Amygdala (tissue), 56 donors: ENCODE measurements around the gene DAPK2.
"Not testable (repeated sequence)": the region's sequence is repeated elsewhere in the genome, so short reads cannot be mapped to it uniquely, and the experiment has no call there.

Source experiments
- DNase-seq, 56 donors: peaks; one replicate each; lab custom pipeline; 2025; lab: John Stamatoyannopoulos, UW

DAPK2 gene

DNA sequence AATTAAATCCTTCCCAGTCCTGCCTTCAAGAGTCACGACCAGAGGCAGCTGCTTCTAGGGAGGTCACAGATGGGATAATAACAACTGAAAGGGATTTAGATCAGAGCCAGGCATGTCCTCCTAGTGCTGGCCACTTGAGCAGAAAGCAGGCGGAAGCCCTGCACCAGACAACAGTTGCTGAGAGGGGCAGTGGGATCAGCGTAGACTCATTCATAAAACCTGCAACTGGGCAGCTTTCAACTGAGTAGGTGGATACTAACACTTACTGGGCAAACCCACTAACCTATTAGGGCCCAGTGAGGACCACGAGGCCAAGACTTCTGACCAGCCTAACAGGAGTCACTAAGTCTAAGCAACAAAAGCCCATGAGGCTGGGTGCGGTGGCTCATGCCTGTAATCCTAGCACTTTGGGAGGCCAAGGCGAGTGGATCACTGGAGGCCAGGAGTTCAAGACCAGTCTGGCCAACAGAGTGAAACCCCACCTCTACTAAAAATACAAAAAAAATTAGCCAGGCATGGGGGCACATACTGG, 67.0 kb downstream of the DAPK2 start:
- DNase-seq: no peak

DNA sequence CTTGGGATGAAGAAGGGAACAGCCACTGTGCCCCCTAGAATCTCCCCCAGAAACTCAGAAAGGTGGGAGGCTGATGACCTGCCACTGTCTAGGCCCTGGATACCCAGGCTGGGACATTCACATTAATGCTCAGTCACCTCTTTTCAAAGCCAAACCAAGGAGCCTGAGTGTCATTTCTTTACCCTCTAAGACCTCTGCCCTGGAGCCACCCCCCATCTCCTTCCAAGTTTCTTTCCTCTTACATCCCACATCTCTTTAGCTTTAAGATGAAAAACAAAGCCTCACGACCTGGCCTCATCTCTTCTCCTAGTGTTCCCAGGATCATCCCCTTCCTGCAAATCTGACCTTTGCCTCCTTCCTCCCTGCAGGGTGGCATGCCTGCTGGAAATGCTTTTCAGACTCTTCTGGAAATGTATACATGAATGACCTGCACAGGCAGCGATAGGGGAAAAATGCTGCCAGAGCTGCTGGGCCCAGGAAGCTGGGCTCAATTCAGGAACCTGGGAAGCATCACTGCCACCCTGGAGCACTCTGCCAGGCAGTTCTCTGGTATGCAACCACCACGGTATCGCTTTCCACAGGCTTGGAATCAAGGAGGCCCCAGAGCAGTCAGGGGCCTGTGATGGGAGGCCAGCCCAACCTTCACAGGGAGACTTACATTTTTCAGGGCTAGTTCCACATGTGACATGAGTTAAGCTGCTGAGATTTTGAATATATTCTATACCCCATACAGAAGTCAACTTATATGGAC, 67.6 kb downstream of the DAPK2 start:
- DNase-seq: no peak

DNA sequence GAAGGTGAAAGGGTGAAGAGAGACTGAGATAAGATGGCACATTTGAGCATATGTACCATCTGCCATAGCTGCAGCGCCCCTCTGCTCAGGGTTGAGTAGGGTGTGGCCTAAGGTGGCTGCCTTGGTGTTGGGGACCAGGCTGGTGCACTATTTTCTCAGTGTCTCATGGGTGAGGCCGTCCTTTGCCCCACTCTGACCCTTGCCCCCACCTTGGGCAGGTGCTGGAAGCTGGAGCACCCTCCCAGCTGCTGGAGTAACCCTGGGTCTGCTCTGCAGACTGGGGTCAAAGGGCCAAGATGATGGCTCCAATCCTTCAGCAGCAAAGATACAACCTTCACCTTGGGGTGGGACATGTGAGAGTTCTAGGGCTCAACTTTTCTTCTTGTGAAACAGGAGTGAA, 69.2 kb downstream of the DAPK2 start:
- DNase-seq: no peak

DNA sequence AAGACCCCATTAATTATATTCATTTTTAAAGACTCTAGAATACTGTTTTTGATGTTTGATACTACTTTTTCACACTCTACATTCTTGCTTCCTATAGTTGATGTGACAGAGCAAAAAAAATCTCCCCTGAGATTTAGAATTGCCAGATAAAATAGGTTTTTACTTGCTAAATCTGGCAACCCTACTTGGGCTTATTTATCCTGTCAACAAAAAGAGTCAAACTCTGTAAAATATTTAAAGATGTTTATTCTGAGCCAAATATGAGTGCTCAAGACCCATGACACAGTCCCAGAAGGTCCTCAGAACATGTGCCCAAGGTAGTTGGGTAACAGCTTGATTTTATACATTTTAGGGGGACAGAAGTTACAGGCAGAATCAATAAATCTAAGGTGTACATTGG, 72.3 kb downstream of the DAPK2 start:
- no peak for DNase-seq

DNA sequence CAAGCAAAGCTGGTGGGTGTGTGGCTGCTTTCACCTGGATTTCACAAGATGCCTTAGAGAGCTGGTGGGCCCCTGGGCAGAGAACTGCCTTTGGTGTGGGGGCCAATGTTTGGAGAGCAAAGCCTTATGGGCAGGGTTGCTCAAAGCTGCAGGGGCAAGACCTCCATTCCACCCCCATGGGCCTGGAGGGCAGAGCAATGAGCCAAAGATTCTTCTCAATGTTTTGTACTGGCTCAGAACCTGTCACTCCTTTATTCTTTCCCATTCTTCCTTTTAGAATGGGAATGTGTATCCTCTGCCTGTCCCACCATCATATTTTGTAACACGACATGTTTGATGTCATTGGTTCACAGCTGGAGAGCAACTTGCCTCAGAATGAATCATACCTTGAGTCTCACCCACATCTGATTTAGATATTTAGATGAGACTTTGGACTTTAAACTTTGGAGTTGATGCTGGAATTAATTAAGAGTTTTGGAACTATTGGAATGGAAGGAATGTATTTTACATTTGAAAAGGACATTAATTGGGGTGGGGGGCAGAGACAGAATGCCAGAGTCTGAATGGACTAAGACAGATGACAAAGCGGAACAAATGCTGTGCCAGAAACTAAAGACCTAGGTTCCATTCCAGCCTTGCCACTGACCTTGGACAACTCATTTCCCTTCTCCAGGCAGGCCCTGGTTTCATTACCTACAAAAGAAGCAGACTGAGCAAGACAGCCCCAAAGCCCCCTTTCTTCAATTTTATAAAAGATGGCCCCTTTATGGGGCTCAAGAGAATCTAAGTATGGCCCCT, 72.9 kb downstream of the DAPK2 start:
- no peak for DNase-seq

DNA sequence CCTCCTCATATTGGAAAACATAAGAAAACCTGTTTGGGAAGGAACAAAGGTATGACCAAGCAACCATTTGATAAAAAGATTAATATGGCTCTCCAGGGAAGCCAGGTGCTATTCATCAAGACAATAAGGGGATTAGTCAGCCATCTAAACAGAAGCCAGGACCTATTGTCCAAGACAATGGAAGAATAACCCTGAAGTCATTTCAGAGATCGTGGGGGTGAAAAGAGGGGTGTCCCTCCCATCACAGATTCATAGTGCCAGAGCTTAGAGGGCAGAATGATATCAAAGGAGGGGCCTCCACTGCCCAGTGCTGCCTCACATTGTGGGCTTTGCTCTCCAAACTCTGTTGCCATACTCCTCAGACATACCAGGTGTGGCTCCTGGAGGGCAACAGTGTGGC, 73.5 kb downstream of the DAPK2 start:
- no peak for DNase-seq

DNA sequence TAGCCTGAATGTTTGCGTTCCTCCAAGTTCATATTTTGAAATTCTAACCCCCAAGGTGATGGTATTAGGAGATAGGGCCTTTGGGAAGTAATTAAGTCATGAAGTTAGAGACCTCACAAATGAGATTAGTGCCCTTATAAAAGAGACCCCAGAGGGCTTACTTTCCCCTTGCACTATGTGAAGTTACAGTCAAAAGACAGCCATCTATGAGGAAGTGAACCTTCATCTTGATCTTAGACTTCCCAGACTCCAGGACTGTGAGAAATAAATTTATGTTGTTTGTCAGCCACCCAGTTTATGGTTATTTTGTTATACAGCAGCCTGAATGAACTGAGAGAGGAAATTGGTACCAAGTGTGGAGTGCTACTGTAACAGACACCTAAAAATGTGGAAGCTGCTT, 74.4 kb downstream of the DAPK2 start:
- no peak for DNase-seq

DNA sequence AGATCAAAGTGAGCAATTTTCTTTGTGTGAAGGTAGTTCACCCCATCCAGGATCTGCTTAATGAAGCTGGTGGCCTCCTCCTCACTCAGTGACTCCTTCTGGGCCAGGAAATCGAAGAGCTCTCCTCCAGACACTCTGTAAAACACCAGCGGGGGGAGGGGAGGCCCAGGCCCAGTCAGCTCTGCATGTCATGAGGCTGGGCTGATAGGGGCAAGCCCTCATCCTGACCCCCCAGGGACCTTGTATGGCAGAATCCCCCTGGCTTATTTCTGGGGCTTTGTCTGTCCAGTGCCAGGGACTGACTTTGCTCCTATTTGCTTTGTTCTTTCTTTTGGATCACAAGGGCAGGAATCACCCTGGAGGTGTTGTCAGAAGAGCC, 74.9 kb downstream of the DAPK2 start:
- DNase-seq: no peak

DNA sequence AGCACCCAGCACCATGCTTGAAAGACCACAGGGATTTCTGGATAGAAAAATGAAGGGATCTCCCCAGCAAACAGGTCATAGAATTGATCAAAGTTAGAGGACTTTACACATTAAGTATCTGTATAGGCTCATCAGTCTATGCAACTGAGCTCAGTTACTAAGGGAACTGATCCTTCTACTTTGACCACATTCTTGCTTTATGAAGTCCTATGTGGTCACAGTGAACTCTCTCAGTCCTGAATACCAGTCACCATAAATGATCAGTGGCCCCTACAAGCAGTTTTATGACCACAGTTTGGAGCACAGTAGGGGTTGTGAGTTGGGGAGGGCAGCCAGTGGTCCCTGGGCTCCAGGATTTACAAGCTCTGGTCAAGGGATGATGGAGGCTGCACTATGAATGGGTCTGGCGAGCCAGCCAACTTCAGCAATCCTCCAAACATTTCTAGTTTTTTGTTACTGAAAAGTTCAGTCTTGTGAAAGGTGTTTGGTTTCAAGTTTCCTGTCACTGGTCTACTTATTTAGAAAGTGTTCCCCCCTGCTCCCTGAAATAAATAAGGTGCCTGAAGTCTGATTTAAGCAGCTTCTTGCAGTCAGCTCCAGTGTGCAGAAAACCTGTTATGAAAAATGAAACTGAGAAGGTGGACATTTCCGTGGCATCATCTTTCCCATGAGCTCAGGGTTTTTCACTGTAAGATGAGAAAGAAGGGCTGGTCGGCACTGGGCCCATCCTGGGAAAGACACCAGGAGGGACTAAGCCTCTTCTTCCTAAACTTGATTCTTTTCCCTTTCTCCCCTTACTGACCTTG, 75.5 kb downstream of the DAPK2 start:
- DNase-seq: no peak

DNA sequence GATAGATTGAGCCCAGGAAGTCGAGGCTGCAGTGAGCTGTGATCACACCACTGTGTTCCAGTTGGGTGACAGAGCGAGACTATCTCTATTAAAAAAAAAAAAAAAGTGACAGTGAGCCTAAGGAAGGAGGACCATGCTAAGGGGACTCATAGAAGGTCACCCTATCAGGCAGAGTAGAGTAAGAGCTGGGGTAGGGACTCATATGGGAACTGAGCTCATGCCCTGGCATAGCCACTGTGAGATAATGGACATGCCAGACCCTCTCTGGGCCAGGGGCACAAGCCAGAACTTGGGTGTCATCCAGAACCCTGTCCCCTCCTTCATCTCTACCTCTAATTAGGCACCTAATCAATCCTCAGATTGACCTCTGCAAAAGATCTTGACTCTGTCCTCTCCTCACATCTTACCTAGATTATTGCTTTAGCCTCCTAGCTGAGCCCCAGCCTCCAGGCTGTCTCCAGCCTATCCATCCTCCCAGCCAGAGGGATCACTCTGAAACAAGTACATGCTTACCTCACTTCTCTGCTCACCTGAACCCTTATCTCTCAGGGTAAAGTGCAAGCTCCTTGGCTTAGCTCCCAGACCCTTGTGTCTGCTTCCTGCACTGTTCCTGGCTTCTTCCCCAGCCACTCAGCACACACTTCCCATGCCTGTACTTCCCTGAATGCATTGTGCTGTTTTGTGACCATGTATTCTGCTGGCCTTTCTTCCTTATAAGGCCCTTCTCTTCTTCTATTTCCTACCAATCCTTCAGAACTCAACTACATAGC, 76.4 kb downstream of the DAPK2 start:
- no peak for DNase-seq

DNA sequence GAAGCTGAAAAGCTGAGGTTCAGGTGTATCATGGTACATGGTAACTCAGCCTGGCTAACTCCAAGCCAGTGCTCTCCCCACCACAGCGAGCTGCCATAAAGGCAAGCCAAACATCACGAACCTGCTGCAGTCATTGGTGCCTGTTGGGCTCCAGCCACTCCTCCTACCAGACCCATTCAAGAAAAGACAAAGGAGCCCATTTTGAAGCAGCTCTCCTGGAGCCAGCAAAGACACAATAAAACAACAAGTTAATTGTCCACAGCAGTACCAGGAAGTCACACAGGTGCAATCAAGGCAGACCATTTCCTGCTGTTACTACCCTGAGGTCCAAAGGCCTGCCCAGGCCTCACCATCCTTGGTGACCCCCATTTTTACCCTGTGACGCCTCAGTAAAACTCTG, 77.6 kb downstream of the DAPK2 start:
- peak in 1 of 56 donors; percentile 14 for DNase-seq

DNA sequence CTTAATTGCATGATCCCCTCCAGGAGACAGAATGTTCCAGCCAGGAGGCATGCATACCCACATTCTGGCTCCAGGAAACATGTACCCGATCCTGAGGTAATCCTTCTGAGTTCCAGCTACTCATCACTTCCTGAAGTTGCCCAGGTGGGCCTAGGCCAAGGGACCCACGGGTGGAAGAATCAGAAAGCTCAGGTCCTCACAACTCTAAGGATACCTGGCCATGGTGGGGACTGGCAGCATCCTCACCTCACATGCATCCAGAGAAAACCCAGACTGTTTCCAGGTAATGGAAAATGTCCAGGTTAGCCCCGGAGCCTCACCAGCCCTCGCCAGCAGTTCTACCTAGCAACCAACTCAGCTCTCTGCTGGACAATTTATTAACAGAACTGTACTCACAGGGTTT, 78.2 kb downstream of the DAPK2 start:
- no peak for DNase-seq

DNA sequence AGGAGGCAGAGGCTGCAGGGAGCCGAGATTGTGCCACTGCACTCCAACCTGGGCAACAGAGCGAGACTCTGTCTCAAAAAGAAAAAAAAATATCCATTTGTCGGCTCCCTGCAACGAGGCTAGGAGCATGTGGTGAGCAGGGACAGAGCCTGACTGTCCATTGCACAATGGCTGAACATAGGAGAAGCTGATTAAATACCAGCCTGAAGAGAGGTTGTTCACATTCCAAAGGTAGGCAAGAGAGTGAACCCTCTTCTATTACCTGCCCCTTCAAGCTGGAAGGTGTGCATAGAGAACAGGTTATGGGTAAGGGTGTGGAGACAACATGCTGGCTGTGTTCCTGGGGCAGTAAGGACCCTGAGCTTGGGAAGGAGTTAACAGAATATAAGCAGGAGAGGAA, 78.7 kb downstream of the DAPK2 start:
- DNase-seq: no peak

DNA sequence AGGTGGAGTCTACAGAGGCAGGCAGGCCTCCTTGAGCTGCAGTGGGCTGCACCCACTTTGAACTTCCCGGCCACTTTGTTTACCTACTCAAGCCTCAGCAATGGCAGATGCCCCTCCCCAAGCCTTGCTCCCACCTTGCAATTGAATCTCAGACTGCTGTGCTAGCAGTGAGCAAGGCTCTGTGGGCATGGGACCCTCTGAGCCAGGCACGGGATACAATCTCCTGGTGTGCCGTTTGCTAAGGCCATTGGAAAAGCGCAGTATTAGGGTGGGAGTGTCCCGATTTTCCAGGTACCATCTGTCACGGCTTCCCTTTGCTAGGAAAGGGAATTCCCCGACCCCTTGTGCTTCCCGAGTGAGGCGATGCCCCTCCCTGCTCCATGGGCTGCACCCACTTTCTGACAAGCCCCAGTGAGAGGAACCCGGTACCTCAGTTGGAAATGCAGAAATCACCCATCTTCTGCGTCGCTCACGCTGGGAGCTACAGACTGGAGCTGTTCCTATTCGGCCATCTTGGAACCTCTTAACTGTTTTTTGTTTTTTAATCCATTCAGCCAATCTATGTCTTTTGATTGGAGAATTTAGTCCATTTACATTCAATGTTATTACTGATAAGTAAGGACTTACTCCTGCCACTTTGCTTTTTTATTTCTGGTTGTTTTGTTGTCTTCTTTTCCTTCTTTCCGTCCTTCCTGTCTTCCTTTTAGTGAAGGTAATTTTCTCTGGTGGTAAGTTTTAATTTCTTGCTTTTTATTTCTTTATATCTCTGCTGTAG, 83.2 kb downstream of the DAPK2 start:
- not testable (repeated sequence) for DNase-seq

DNA sequence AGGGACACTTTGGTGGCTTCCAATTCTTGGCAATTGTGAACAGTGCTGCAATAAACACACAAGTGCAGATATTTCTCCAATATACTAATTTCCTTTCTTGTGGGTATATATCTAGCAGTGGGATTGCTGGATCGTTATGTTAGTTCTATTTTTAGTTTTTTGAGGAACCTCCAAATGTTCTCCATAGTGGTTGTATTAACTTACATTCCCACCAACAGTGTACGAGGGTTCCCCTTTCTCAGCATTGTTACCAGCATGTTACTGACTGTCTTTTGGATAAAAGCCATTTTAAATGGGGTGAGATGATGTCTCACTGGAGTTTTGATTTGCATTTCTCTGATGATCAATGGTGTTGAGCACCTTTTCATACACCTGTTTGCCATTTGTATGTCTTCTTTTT, 92.8 kb downstream of the DAPK2 start:
- no peak for DNase-seq

DNA sequence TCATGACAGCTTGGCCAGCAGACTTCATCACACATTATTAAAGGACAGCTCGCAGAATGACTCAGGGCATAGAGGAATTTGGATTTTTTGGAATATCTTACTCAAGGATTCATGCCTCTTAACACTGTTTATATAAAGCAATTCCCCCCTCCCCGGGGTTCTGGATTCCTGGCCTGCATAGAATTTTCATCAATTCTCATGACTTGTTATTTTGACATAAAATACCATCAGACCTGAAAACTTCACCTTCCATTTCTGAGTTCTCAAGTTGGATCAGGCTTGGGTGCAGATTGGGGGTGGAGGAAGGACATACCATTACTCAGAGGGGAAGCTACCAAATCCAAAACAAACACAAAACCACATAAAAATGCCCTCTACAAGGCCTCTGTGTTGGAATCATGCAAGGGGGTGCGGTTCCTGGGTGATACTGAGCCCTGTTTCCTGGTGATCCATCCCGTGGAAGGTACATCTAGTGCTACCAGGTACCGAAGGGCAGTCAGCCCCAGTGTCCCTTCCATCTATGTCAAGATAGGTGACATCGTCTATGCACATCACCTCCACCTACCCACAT, 95.3 kb downstream of the DAPK2 start:
- DNase-seq: no peak

DNA sequence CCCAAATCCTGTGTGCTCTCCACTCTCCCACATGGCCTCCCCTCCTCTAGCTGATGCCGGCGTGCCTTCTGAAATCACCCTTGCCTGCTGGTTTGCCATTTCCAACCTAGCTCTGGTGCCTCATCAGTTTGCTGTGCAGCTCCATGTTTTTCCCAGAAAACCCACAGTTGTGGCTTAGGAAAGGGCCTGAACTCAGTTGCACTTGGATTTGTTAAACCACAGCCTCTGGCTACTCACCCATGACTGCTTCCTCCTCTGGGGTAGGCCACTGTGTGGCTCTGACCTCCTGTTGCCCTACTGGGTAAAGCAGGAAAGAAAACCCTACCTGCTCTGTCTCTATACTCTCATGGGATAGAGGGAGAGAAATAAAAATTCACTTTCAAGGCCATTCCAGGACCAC, 97.3 kb downstream of the DAPK2 start:
- no peak for DNase-seq

DNA sequence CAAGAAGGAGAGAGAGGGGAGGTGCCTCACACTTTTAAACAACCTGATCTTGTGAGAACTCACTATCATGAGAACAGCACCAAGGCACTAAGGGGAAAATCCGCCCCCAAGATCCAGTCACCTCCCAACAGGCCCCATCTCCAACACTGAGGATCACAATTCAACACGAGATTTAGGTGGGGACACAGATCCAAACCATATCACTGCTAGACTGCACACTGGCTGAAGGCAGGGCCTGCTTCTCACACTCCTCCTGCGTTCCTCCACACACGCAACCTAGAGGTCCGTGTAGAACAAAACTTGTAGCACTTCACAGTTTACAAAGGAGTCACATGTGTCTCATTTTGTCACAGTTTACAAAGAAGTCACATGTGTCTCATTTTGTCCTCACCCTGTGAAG, 97.8 kb downstream of the DAPK2 start:
- DNase-seq: no peak

DNA sequence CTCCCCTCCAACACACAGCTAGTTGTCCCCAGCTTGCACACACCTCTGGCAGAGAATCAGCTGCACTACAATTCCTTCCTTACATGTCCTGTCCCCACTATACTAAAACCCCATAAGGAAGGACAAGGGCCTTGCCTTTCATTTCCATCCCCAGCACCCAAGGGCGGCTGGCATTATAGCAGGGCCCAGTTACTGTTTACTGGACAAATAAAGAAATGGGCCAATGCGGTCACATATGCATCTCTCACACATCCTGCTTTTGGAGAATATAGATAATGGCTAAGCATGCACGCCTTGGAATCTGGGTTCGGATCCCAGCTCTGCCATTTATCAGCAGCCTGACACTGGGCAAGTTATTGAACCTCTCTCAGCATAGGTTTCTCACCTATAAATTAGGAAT, 99.1 kb downstream of the DAPK2 start:
- no peak for DNase-seq
